Measurements from ENCODE around the gene PPP4R2. TPM values are rescaled to one million over a fixed set of nuclear protein-coding genes. Genes with fewer than 3 reads are reported as not detected.
A peak's percentile ranks its signal among the peaks of the same experiment; 100 is the strongest.

The PPP4R2 gene
- total RNA-seq, 4 donors from 2014 or later = 31.0 to 60.5 (median 47.0) TPM

DNA sequence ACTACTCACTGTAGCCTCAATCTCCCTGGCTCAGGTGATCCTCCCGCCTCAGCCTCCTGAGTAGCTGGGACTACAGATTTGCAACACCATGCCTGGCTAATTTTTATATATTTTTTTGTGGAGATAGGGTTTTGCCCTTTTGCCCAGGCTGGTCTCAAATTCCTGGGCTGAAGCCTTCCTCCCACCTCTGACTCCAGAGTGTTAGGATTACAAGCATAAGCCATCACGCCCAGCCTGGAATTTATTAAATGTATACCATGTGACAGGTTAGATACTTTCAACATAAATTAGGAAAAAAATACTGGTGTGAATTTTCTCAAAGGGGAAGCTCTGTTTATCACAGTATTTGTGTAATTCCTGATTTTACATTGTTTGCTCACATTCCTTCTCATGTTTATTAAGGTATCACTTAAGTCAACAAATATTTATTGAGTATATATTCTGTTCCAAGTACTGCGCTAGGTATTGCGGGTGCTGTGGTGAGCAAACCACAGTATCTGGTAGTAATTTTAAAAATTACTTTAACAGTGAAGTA lies 24.8 kb downstream of the PPP4R2 start:
- H3K4me3 ChIP-seq = no peak overlapping the region
- H3K27me3 ChIP-seq = no peaks in the 10 kb centered on the region
- no peak for DNase-seq
- H3K36me3 ChIP-seq = no peaks in the 10 kb centered on the region
- in situ Hi-C loops (cut with MboI; ENCODE audit: low sequenced_read_pairs in 4 of 4) (no loop called here), intact Hi-C loops (cut with DNase I; ENCODE audit: low total_unique reads) (no loop called here)
- H3K9me3 ChIP-seq = no peaks in the 10 kb centered on the region
- TF ChIP-seq POLR2A (IDR thresholded peaks at IDR 0.05) = no peak
- peaks cover 48 to 51% of the 10 kb centered on the region in 2 donors for H3K4me1 ChIP-seq
- H3K27ac ChIP-seq = no peak overlapping the region
- ATAC-seq = no peak

DNA sequence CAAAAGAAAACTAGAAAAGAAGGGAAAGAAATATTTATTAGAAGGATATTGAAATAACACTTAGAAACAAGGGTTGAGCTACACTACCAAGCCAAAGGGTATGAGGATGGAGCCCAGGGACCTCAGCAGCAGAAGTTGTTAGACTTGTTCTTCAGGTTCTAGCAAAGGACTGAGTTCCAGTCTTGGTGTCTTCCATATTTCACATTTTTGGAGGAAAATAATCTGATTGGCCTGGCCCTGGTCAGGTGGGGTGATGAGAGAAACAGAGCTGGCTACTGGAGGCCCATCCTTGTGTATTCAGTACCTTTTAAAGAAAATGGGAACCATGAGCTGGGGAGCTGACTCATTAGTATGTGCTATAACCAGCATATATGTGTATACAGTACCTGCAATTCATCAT lies 28.2 kb downstream of the PPP4R2 start:
- no peak for DNase-seq
- no peak for ATAC-seq
- H3K36me3 ChIP-seq = no peaks in the 10 kb centered on the region
- intact Hi-C loops (cut with DNase I; ENCODE audit: low total_unique reads) = no loop called here
- TF ChIP-seq CTCF (IDR thresholded peaks at IDR 0.05 in 4 of 5, conservative IDR thresholded peaks at IDR 0.05 in 1 of 5) (no peak), POLR2A (IDR thresholded peaks at IDR 0.05) (no peak)
- no peak overlapping the region for H3K4me3 ChIP-seq
- H3K27me3 ChIP-seq = no peaks in the 10 kb centered on the region
- no peak overlapping the region for H3K27ac ChIP-seq
- in situ Hi-C loops (cut with MboI; ENCODE audit: low sequenced_read_pairs in 4 of 4) = no loop called here
- no peaks in the 10 kb centered on the region for H3K9me3 ChIP-seq
- peaks cover 55 to 70% of the 10 kb centered on the region in 2 donors for H3K4me1 ChIP-seq

- intact Hi-C loops (cut with DNase I; ENCODE audit: low total_unique reads) (no loop called here), in situ Hi-C loops (cut with MboI; ENCODE audit: low sequenced_read_pairs in 4 of 4) (no loop called here)
- Histone ChIP-seq H3K27ac (no peak overlapping the region), H3K4me1 (peaks cover 61 to 84% of the 10 kb centered on the region in 2 donors), H3K4me3 (no peak overlapping the region), H3K36me3 (no peaks in the 10 kb centered on the region), H3K9me3 (no peaks in the 10 kb centered on the region), H3K27me3 (no peaks in the 10 kb centered on the region)
- ATAC-seq (no peak), DNase-seq (no peak)
- TF ChIP-seq POLR2A (IDR thresholded peaks at IDR 0.05) = no peak
- TF ChIP-seq CTCF (IDR thresholded peaks at IDR 0.05 in 4 of 5, conservative IDR thresholded peaks at IDR 0.05 in 1 of 5) = no peak
Observed at GRCh38 chr3:73026111-73026759, 29.6 kb downstream of the PPP4R2 start.

- in situ Hi-C loops (cut with MboI; ENCODE audit: low sequenced_read_pairs in 4 of 4) = no loop called here
- DNase-seq (no peak), ATAC-seq (no peak)
- H3K27me3 ChIP-seq = no peaks in the 10 kb centered on the region
- H3K4me1 ChIP-seq = peaks cover 61 to 88% of the 10 kb centered on the region in 2 donors
- no peak overlapping the region for H3K4me3 ChIP-seq
- intact Hi-C loops (cut with DNase I; ENCODE audit: low total_unique reads) = no loop called here
- no peaks in the 10 kb centered on the region for H3K36me3 ChIP-seq
- TF ChIP-seq CTCF (IDR thresholded peaks at IDR 0.05 in 4 of 5, conservative IDR thresholded peaks at IDR 0.05 in 1 of 5) (no peak), POLR2A (IDR thresholded peaks at IDR 0.05) (no peak)
- no peaks in the 10 kb centered on the region for H3K9me3 ChIP-seq
- H3K27ac ChIP-seq = no peak overlapping the region
Observed at GRCh38 chr3:73026760-73027113, 30.1 kb downstream of the PPP4R2 start.

DNA sequence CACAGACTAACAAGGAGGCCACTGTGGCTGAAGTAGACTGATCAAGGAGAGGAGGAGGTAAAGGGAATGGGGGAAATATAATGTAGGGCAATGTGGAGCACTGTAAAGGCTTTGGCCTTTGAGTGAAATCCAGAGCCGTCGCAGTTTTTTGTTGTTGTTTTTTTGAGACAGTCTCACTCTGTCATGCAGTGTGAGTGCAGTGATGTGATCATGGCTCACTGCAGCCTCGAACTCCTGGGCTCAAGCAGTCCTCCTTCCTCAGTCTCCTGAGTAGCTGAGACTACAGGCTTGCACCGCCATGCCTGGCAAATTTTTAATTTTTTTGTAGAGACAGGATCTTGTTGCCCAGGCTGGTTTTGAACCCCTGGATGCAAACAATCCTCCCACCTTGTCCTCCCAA lies 32.2 kb downstream of the PPP4R2 start:
- in situ Hi-C loops (cut with MboI; ENCODE audit: low sequenced_read_pairs in 4 of 4) (no loop called here), intact Hi-C loops (cut with DNase I; ENCODE audit: low total_unique reads) (no loop called here)
- Histone ChIP-seq H3K36me3 (no peaks in the 10 kb centered on the region), H3K27me3 (no peaks in the 10 kb centered on the region), H3K9me3 (no peaks in the 10 kb centered on the region), H3K4me3 (no peak overlapping the region), H3K4me1 (peaks cover 58 to 84% of the 10 kb centered on the region in 2 donors), H3K27ac (peak overlapping the region; percentile 41 to 73 (median 49))
- ATAC-seq (no peak), DNase-seq (no peak)
- no peak for TF ChIP-seq CTCF (IDR thresholded peaks at IDR 0.05 in 4 of 5, conservative IDR thresholded peaks at IDR 0.05 in 1 of 5)
- TF ChIP-seq POLR2A (IDR thresholded peaks at IDR 0.05) = no peak
